Mammary epithelial cell (primary cell): ENCODE data around the gene RAD23B.

ENCODE experiments used
- CTCF ChIP-seq, 2 donors: IDR thresholded peaks in 1 of 2; conservative IDR thresholded peaks in 1 of 2; 2 replicates each; pipeline ENCODE4 v1.5.1; 2011 to 2012; ENCODE audit warnings: inconsistent platforms in 2 of 2, low read length in 2 of 2, mild to moderate bottlenecking in 2 of 2, control low read depth in 1 of 2, low read depth in 1 of 2; ENCODE audit not compliant: insufficient read depth in 1 of 2; ENCODE audit errors: extremely low read depth in 1 of 2
- EZH2 ChIP-seq: IDR thresholded peaks from 2 replicates; pipeline ENCODE4 v1.6.1; 2012; ENCODE audit warnings: low read length, inconsistent platforms, borderline replicate concordance

- TF ChIP-seq EZH2 (no peak), CTCF (conservative IDR thresholded peaks at IDR 0.05 in 1 of 2, IDR thresholded peaks at IDR 0.05 in 1 of 2; ENCODE audit: extremely low read depth in 1 of 2, insufficient read depth in 1 of 2, low read depth in 1 of 2, low read length in 2 of 2) (no peak)
Observed at GRCh38 chr9:107248714-107249113, 34.4 kb upstream of the RAD23B start.
